ENCODE data around the gene ATXN1.
"Not testable (repeated sequence)": the region's sequence is repeated elsewhere in the genome, so short reads cannot be mapped to it uniquely, and the experiment has no call there.

ATXN1 gene

DNA sequence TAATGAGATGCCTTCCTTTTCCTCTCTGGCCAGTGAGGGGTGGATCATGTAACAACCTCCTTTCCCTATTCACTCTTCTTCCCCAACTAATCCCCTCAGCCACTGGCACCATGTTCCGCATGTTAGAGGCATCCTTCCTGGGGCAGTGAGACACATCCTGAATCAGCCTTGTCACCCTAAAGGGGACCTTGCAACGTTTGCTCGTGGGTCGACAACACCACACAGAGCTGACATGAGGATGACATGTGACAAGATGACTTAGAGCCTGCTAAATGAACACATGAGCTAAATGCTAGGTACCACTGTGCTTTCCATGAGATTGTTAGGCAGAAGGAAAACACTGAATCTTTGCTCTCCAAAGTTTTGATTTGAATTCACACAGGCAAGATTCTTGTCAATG is 129.2 kb downstream of the ATXN1 start:
- no peak overlapping the region for H4K8ac ChIP-seq (ENCODE audit: low read length)
- H2BK12ac ChIP-seq (ENCODE audit: low read length in 2 of 2) = no peak overlapping the region
- H3K18ac ChIP-seq (ENCODE audit: low read depth in 1 of 2, low read length in 2 of 2) = no peak overlapping the region
- H3K4me1 ChIP-seq (ENCODE audit: control insufficient read depth, insufficient read depth, low read depth, low read length) = peaks cover 4% of the 10 kb centered on the region
- no peak overlapping the region for H3K4me3 ChIP-seq (ENCODE audit: insufficient read depth in 1 of 2, low read depth in 1 of 2, low read length in 2 of 2)
- no peak for DNase-seq
- no peak overlapping the region for H2BK120ac ChIP-seq (ENCODE audit: low read depth, low read length)
- no peaks in the 10 kb centered on the region for H3K27me3 ChIP-seq (ENCODE audit: control insufficient read depth in 1 of 2, insufficient read depth in 1 of 2, low read length in 2 of 2)
- WGBS = 88% methylated on average over 4 of the region's 4 CpGs
- no peak overlapping the region for H3K23ac ChIP-seq (ENCODE audit: low read length in 2 of 2)
- H3K4ac ChIP-seq (ENCODE audit: low read depth in 1 of 2, low read length in 2 of 2) = no peak overlapping the region
- H4K91ac ChIP-seq (ENCODE audit: low read length) = no peak overlapping the region
- H2BK5ac ChIP-seq (ENCODE audit: low read depth, low read length, poor library complexity, severe bottlenecking) = no peak overlapping the region
- peaks cover 0 to 11% of the 10 kb centered on the region in 2 experiments for H3K36me3 ChIP-seq (ENCODE audit: control insufficient read depth in 1 of 2, insufficient read depth in 2 of 2, low read depth in 1 of 2, low read length in 2 of 2)
- no peak overlapping the region for H2AFZ ChIP-seq (ENCODE audit: low read depth, low read length)
- H2AK5ac ChIP-seq (ENCODE audit: low read length, severe bottlenecking) = no peak overlapping the region
- no peak overlapping the region for H3K4me2 ChIP-seq (ENCODE audit: low read length, poor library complexity, severe bottlenecking)
- H3K9ac ChIP-seq (ENCODE audit: low read length) = no peak overlapping the region
- no peaks in the 10 kb centered on the region for H3K9me3 ChIP-seq (ENCODE audit: control insufficient read depth, low read length)
- H2BK15ac ChIP-seq (ENCODE audit: low read depth, poor library complexity, severe bottlenecking) = no peak overlapping the region
- H3K79me1 ChIP-seq (replicated peaks; ENCODE audit: low read length, poor library complexity, severe bottlenecking) = peaks cover 12% of the 10 kb centered on the region
- no peak overlapping the region for H3K27ac ChIP-seq (ENCODE audit: low read length, poor library complexity, severe bottlenecking)
- no peak overlapping the region for H3K14ac ChIP-seq (ENCODE audit: low read length in 2 of 2)

DNA sequence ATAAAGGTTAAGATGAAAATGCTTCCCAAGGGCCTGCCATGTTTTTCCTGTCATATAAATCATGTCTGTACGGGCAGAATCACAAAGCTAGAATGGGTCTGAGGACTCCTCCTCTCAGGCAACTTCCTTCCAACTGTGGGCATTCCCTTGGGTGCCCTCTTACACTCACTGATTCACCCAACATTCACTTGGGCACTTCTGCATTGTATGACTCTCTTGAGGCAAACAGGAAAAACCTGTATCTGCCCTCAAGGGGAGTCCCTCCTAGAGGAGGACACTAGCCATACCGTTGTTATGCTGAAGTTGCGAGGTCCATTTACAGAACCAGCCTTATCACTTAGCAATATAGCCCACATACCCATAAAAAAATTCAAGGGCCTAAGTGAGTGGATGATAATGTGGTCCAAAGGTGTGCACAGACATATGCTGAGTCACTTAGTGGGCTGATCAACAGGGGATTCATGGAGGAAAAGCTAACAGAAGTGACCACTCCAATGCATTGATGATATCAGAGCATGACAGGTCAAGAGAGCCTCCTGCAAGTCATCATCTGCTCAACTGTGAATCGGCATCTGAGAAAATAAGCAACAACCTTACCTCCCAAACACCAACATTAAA is 131.1 kb downstream of the ATXN1 start:
- no peak overlapping the region for H4K91ac ChIP-seq (ENCODE audit: low read length)
- no peak overlapping the region for H2BK12ac ChIP-seq (ENCODE audit: low read length in 2 of 2)
- no peak overlapping the region for H4K8ac ChIP-seq (ENCODE audit: low read length)
- no peak overlapping the region for H2BK15ac ChIP-seq (ENCODE audit: low read depth, poor library complexity, severe bottlenecking)
- no peak overlapping the region for H3K4me3 ChIP-seq (ENCODE audit: insufficient read depth in 1 of 2, low read depth in 1 of 2, low read length in 2 of 2)
- H2BK5ac ChIP-seq (ENCODE audit: low read depth, low read length, poor library complexity, severe bottlenecking) = no peak overlapping the region
- H3K79me1 ChIP-seq (replicated peaks; ENCODE audit: low read length, poor library complexity, severe bottlenecking) = peaks cover 12% of the 10 kb centered on the region
- WGBS = 87% methylated on average over 2 of the region's 4 CpGs
- H3K36me3 ChIP-seq (ENCODE audit: control insufficient read depth in 1 of 2, insufficient read depth in 2 of 2, low read depth in 1 of 2, low read length in 2 of 2) = peaks cover 0 to 14% of the 10 kb centered on the region in 2 experiments
- H3K4me2 ChIP-seq (ENCODE audit: low read length, poor library complexity, severe bottlenecking) = no peak overlapping the region
- no peaks in the 10 kb centered on the region for H3K4me1 ChIP-seq (ENCODE audit: control insufficient read depth, insufficient read depth, low read depth, low read length)
- no peak overlapping the region for H3K27ac ChIP-seq (ENCODE audit: low read length, poor library complexity, severe bottlenecking)
- H3K9ac ChIP-seq (ENCODE audit: low read length) = no peak overlapping the region
- no peaks in the 10 kb centered on the region for H3K27me3 ChIP-seq (ENCODE audit: control insufficient read depth in 1 of 2, insufficient read depth in 1 of 2, low read length in 2 of 2)
- no peak overlapping the region for H3K18ac ChIP-seq (ENCODE audit: low read depth in 1 of 2, low read length in 2 of 2)
- no peak overlapping the region for H2AFZ ChIP-seq (ENCODE audit: low read depth, low read length)
- H3K9me3 ChIP-seq (ENCODE audit: control insufficient read depth, low read length) = no peaks in the 10 kb centered on the region
- H2BK120ac ChIP-seq (ENCODE audit: low read depth, low read length) = no peak overlapping the region
- H3K4ac ChIP-seq (ENCODE audit: low read depth in 1 of 2, low read length in 2 of 2) = no peak overlapping the region
- no peak for DNase-seq
- H3K23ac ChIP-seq (ENCODE audit: low read length in 2 of 2) = no peak overlapping the region
- H2AK5ac ChIP-seq (ENCODE audit: low read length, severe bottlenecking) = no peak overlapping the region
- no peak overlapping the region for H3K14ac ChIP-seq (ENCODE audit: low read length in 2 of 2)

DNA sequence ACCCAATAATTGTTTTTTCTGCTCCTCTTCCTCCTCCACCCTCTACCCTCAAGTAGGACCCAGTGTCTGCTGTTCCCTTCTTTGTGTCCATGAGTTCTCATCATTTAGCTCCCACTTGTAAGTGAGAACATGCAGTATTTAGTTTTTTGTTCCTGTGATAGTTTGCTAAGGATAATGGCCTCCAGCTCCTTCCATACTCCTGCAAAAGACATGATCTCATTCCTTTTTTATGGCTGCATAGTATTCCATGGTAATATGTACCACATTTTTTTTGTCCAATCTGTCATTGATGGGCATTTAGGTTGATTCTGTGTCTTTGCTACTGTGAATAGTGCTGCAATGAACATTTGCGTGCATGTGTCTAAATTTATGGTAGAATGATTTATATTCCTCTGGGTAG is 132.7 kb downstream of the ATXN1 start:
- H3K23ac ChIP-seq (ENCODE audit: low read length in 2 of 2); H3K4me2 ChIP-seq (ENCODE audit: low read length, poor library complexity, severe bottlenecking); H3K9me3 ChIP-seq (ENCODE audit: control insufficient read depth, low read length); H2BK120ac ChIP-seq (ENCODE audit: low read depth, low read length); H3K18ac ChIP-seq (ENCODE audit: low read depth in 1 of 2, low read length in 2 of 2); H2AK5ac ChIP-seq (ENCODE audit: low read length, severe bottlenecking); H3K4ac ChIP-seq (ENCODE audit: low read depth in 1 of 2, low read length in 2 of 2); H4K8ac ChIP-seq (ENCODE audit: low read length); H2AFZ ChIP-seq (ENCODE audit: low read depth, low read length); H3K27ac ChIP-seq (ENCODE audit: low read length, poor library complexity, severe bottlenecking); H2BK5ac ChIP-seq (ENCODE audit: low read depth, low read length, poor library complexity, severe bottlenecking); H3K9ac ChIP-seq (ENCODE audit: low read length); H3K14ac ChIP-seq (ENCODE audit: low read length in 2 of 2); H3K4me1 ChIP-seq (ENCODE audit: control insufficient read depth, insufficient read depth, low read depth, low read length); H2BK15ac ChIP-seq (ENCODE audit: low read depth, poor library complexity, severe bottlenecking); H4K91ac ChIP-seq (ENCODE audit: low read length); H3K4me3 ChIP-seq (ENCODE audit: insufficient read depth in 1 of 2, low read depth in 1 of 2, low read length in 2 of 2); H2BK12ac ChIP-seq (ENCODE audit: low read length in 2 of 2); H3K27me3 ChIP-seq (ENCODE audit: control insufficient read depth in 1 of 2, insufficient read depth in 1 of 2, low read length in 2 of 2); DNase-seq: not testable (repeated sequence)
- 100% methylated on average over 1 of the region's 1 CpG for WGBS
- Histone ChIP-seq H3K36me3 (ENCODE audit: control insufficient read depth in 1 of 2, insufficient read depth in 2 of 2, low read depth in 1 of 2, low read length in 2 of 2) (peaks cover 0 to 14% of the 10 kb centered on the region in 2 experiments), H3K79me1 (replicated peaks; ENCODE audit: low read length, poor library complexity, severe bottlenecking) (peaks cover 14% of the 10 kb centered on the region)

DNA sequence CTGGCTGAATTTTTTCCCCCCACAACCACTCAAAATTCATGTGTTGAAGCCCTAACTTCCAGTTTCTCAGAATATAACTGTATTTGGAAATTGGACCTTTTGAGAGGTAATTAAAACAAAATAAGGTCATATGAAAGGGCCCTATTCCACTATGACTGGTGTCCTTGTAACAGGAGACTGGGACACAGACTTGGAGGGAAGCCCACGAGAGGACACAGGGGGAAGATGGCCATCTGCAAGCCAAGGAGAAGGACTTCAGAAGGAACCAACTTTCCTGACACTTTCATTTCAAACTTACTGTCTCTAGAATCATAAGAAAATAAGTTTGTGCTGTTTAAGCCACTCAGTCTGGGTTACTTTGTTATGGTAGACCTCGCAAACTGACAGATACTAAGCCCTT is 134.6 kb downstream of the ATXN1 start:
- no peak overlapping the region for H2AK5ac ChIP-seq (ENCODE audit: low read length, severe bottlenecking)
- no peak overlapping the region for H2BK15ac ChIP-seq (ENCODE audit: low read depth, poor library complexity, severe bottlenecking)
- no peak overlapping the region for H3K18ac ChIP-seq (ENCODE audit: low read depth in 1 of 2, low read length in 2 of 2)
- peaks cover 12% of the 10 kb centered on the region for H3K79me1 ChIP-seq (replicated peaks; ENCODE audit: low read length, poor library complexity, severe bottlenecking)
- no peak overlapping the region for H3K23ac ChIP-seq (ENCODE audit: low read length in 2 of 2)
- no peak overlapping the region for H3K4me2 ChIP-seq (ENCODE audit: low read length, poor library complexity, severe bottlenecking)
- no peak overlapping the region for H2AFZ ChIP-seq (ENCODE audit: low read depth, low read length)
- H2BK5ac ChIP-seq (ENCODE audit: low read depth, low read length, poor library complexity, severe bottlenecking) = no peak overlapping the region
- H3K9ac ChIP-seq (ENCODE audit: low read length) = no peak overlapping the region
- no peak for DNase-seq
- H3K4ac ChIP-seq (ENCODE audit: low read depth in 1 of 2, low read length in 2 of 2) = no peak overlapping the region
- no peak overlapping the region for H4K91ac ChIP-seq (ENCODE audit: low read length)
- no peak overlapping the region for H3K14ac ChIP-seq (ENCODE audit: low read length in 2 of 2)
- H2BK12ac ChIP-seq (ENCODE audit: low read length in 2 of 2) = no peak overlapping the region
- no peak overlapping the region for H3K4me3 ChIP-seq (ENCODE audit: insufficient read depth in 1 of 2, low read depth in 1 of 2, low read length in 2 of 2)
- H3K4me1 ChIP-seq (ENCODE audit: control insufficient read depth, insufficient read depth, low read depth, low read length) = no peaks in the 10 kb centered on the region
- H3K27me3 ChIP-seq (ENCODE audit: control insufficient read depth in 1 of 2, insufficient read depth in 1 of 2, low read length in 2 of 2) = no peaks in the 10 kb centered on the region
- H3K36me3 ChIP-seq (ENCODE audit: control insufficient read depth in 1 of 2, insufficient read depth in 2 of 2, low read depth in 1 of 2, low read length in 2 of 2) = peaks cover 0 to 9% of the 10 kb centered on the region in 2 experiments
- H3K9me3 ChIP-seq (ENCODE audit: control insufficient read depth, low read length) = no peaks in the 10 kb centered on the region
- no peak overlapping the region for H2BK120ac ChIP-seq (ENCODE audit: low read depth, low read length)
- no peak overlapping the region for H4K8ac ChIP-seq (ENCODE audit: low read length)
- H3K27ac ChIP-seq (ENCODE audit: low read length, poor library complexity, severe bottlenecking) = no peak overlapping the region
- 100% methylated on average over 2 of the region's 2 CpGs for WGBS
